ENCODE results near the gene PIH1D2. TPM values are rescaled to one million over a fixed set of nuclear protein-coding genes. Genes with fewer than 3 reads are reported as not detected.

The PIH1D2 gene
- total and polyA plus RNA-seq, 9 of the 15 experiments (the other 6 are each of a cell fraction or from before 2014, with no cell fraction given): 1.5 to 5.4 (median 3.0) TPM

- TF ChIP-seq, protein P1, sequence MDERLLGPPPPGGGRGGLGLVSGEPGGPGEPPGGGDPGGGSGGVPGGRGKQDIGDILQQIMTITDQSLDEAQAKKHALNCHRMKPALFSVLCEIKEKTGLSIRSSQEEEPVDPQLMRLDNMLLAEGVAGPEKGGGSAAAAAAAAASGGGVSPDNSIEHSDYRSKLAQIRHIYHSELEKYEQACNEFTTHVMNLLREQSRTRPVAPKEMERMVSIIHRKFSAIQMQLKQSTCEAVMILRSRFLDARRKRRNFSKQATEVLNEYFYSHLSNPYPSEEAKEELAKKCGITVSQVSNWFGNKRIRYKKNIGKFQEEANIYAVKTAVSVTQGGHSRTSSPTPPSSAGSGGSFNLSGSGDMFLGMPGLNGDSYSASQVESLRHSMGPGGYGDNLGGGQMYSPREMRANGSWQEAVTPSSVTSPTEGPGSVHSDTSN (CRISPR knock-in tag; IDR thresholded peaks at IDR 0.05; ENCODE audit: low read depth): no peak
- TF ChIP-seq, protein P1 (tag; conservative IDR thresholded peaks at IDR 0.05; ENCODE audit: low read depth): peak; percentile 76
- TF ChIP-seq, protein P2, sequence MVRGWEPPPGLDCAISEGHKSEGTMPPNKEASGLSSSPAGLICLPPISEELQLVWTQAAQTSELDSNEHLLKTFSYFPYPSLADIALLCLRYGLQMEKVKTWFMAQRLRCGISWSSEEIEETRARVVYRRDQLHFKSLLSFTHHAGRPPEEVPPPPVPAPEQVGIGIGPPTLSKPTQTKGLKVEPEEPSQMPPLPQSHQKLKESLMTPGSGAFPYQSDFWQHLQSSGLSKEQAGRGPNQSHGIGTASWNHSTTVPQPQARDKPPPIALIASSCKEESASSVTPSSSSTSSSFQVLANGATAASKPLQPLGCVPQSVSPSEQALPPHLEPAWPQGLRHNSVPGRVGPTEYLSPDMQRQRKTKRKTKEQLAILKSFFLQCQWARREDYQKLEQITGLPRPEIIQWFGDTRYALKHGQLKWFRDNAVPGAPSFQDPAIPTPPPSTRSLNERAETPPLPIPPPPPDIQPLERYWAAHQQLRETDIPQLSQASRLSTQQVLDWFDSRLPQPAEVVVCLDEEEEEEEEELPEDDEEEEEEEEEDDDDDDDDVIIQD (CRISPR knock-in tag; IDR thresholded peaks at IDR 0.05): no peak
- no peak for TF ChIP-seq POLR2AphosphoS2 (IDR thresholded peaks at IDR 0.05; ENCODE audit: low read length)
- TF ChIP-seq KHSRP (IDR thresholded peaks at IDR 0.05): peak; percentile 16; the same call in 1 of the 2 replicates
- TF ChIP-seq HDAC1 (IDR thresholded peaks at IDR 0.05): peak in 1 of 2 experiments; percentile 85; a peak in 2 of 4 replicates
- TF ChIP-seq CEBPG (CRISPR knock-in tag; IDR thresholded peaks at IDR 0.05): no peak; the same call in 1 of the 2 replicates
- TF ChIP-seq CEBPG (tag; conservative IDR thresholded peaks at IDR 0.05 in 1 of 2, IDR thresholded peaks at IDR 0.05 in 1 of 2): peak; percentile 76 to 86
- TF ChIP-seq SMAD3 (CRISPR knock-in tag; conservative IDR thresholded peaks at IDR 0.05): no peak
- 0 out of 2 replicates have a peak, but pooled peaks have one; percentile 32 for TF ChIP-seq JUN (IDR thresholded peaks at IDR 0.05; ENCODE audit: borderline replicate concordance, low read depth, low read length)
- no peak for TF ChIP-seq JUN (CRISPR knock-in tag; IDR thresholded peaks at IDR 0.05; ENCODE audit: borderline replicate concordance)
- TF ChIP-seq BRD9 (IDR thresholded peaks at IDR 0.05; ENCODE audit: low read depth, partially characterized antibody): no peak
- peak in 1 of 2 experiments; percentile 72; a peak in 2 of 4 replicates for TF ChIP-seq TBL1XR1 (IDR thresholded peaks at IDR 0.05; ENCODE audit: low read length in 2 of 2)
- peak; percentile 84 for TF ChIP-seq STAT5A (IDR thresholded peaks at IDR 0.05; ENCODE audit: borderline replicate concordance, low read length)
- 0 out of 2 replicates have a peak, but pooled peaks have one; percentile 23 for TF ChIP-seq GABPA (tag; conservative IDR thresholded peaks at IDR 0.05; ENCODE audit: low read depth)
- TF ChIP-seq PCBP2 (IDR thresholded peaks at IDR 0.05; ENCODE audit: low read depth, low read length, poor library complexity, severe bottlenecking): no peak
- no peak for TF ChIP-seq SRSF1 (IDR thresholded peaks at IDR 0.05; ENCODE audit: low read depth, low read length)
- TF ChIP-seq ZNF3 (CRISPR knock-in tag; IDR thresholded peaks at IDR 0.05): no peak
- peak; percentile 59 for TF ChIP-seq FOSL1 (tag; conservative IDR thresholded peaks at IDR 0.05)
- peak; percentile 54; the same call in 1 of the 2 replicates for TF ChIP-seq EP300 (IDR thresholded peaks at IDR 0.05; ENCODE audit: low read length)
- no peak for TF ChIP-seq SMAD2 (IDR thresholded peaks at IDR 0.05; ENCODE audit: low read depth, low read length)
- TF ChIP-seq EHMT2 (IDR thresholded peaks at IDR 0.05): 0 out of 2 replicates have a peak, but pooled peaks have one; percentile 44
- peak; percentile 95 for TF ChIP-seq ZNF121 (CRISPR knock-in tag; conservative IDR thresholded peaks at IDR 0.05)
- peak; percentile 90 for TF ChIP-seq CREB1 (IDR thresholded peaks at IDR 0.05)
- peak; percentile 78; the same call in 1 of the 2 replicates for TF ChIP-seq CREB1 (CRISPR knock-in tag; IDR thresholded peaks at IDR 0.05)
- TF ChIP-seq MECOM (CRISPR knock-in tag; IDR thresholded peaks at IDR 0.05): peak; percentile 61; the same call in 1 of the 2 replicates
- no peak for TF ChIP-seq TARDBP (IDR thresholded peaks at IDR 0.05)
Measured at GRCh38 chr11:112097734-112098528, 24.1 kb upstream of the PIH1D2 start (continued).
